IMR-90 (cell line): ENCODE results near the gene SOX5. TPM values are rescaled to one million over a fixed set of nuclear protein-coding genes. Genes with fewer than 3 reads are reported as not detected.

Experiments used
- ATAC-seq: fragments of 200-7000 bp; cut with Tn5 transposase; 2 replicates; pipeline ENCODE4 v1.9.1; 2020; ENCODE audit warnings: low read depth, mild to moderate bottlenecking, moderate library complexity
- BruUV-seq: library from RNA; stranded (reverse); fragments of 400-500 nt; replicated peaks from 2 replicates; lab custom pipeline; 2021; lab: Mats Ljungman, UMichigan
- CTCF ChIA-PET: fragments of 300-600 bp; formaldehyde crosslinking; extraction: SDS; loops from one replicate; lab custom pipeline; 2021; ENCODE audit warnings: antibody characterized with exemption; lab: Yijun Ruan, JAX
- POLR2A ChIA-PET: fragments of 300-600 bp; sonication (Branson Sonifier 250); formaldehyde crosslinking; loops from one replicate; lab custom pipeline; 2022; ENCODE audit warnings: antibody characterized with exemption; ENCODE audit not compliant: unreplicated experiment; lab: Charles Lee
- DNase-seq: peaks from one replicate; pipeline ENCODE4 v3.0.0; 2013
- H2AFZ ChIP-seq: replicated peaks from 2 replicates; pipeline ENCODE3; 2013; ENCODE audit warnings: low read length, mild to moderate bottlenecking; ENCODE audit not compliant: poor library complexity
- H2AK5ac ChIP-seq: 2 replicates; pipeline ENCODE4 v1.6.1; 2013; ENCODE audit warnings: low read depth, low read length, inconsistent platforms
- H2AK9ac ChIP-seq: replicated peaks from 2 replicates; pipeline ENCODE3; 2013; ENCODE audit warnings: mild to moderate bottlenecking, low read depth, low read length, moderate library complexity; ENCODE audit not compliant: poor library complexity
- H2BK120ac ChIP-seq: 2 replicates; pipeline ENCODE4 v1.6.1; 2013; ENCODE audit warnings: low read depth, low read length, inconsistent platforms
- H2BK15ac ChIP-seq: 3 replicates; pipeline ENCODE4 v1.6.1; 2013; ENCODE audit warnings: low read depth, low read length, inconsistent platforms
- H2BK20ac ChIP-seq: 2 replicates; pipeline ENCODE4 v1.6.1; 2013; ENCODE audit warnings: low read depth, mild to moderate bottlenecking, inconsistent platforms, low read length, moderate library complexity
- H2BK5ac ChIP-seq: 2 replicates; pipeline ENCODE4 v1.6.1; 2013; ENCODE audit warnings: mild to moderate bottlenecking, low read depth, low read length, inconsistent platforms; ENCODE audit not compliant: poor library complexity, severe bottlenecking
- H3K14ac ChIP-seq: replicated peaks from 2 replicates; pipeline ENCODE4 v1.6.1; 2013; ENCODE audit warnings: low read depth, low read length, inconsistent platforms
- H3K18ac ChIP-seq: 2 replicates; pipeline ENCODE4 v1.6.1; 2013; ENCODE audit warnings: low read depth, low read length, control low read depth
- H3K23ac ChIP-seq: 2 replicates; pipeline ENCODE4 v1.6.1; 2013; ENCODE audit warnings: low read depth, low read length, inconsistent platforms
- H3K27ac ChIP-seq: 2 replicates; pipeline ENCODE4 v1.5.1; 2013; ENCODE audit warnings: mild to moderate bottlenecking, control low read depth, low read length; ENCODE audit not compliant: insufficient read depth
- H3K27me3 ChIP-seq: 2 replicates; pipeline ENCODE4 v1.6.1; 2013; ENCODE audit warnings: low read length; ENCODE audit not compliant: control insufficient read depth, insufficient read depth
- H3K36me3 ChIP-seq: 2 replicates; pipeline ENCODE4 v1.6.1; 2013; ENCODE audit warnings: low read length, mixed read lengths; ENCODE audit not compliant: control insufficient read depth, insufficient read depth
- H3K4ac ChIP-seq: 2 replicates; pipeline ENCODE4 v1.6.1; 2013; ENCODE audit warnings: low read depth, low read length, inconsistent platforms
- H3K4me1 ChIP-seq: 2 replicates; pipeline ENCODE4 v1.6.1; 2013; ENCODE audit warnings: low read length, mixed read lengths; ENCODE audit not compliant: control insufficient read depth, insufficient read depth
- H3K4me2 ChIP-seq: 2 replicates; pipeline ENCODE4 v1.6.1; 2013; ENCODE audit warnings: low read depth, mild to moderate bottlenecking, control low read depth, low read length, moderate library complexity
- H3K4me3 ChIP-seq: 2 replicates; pipeline ENCODE4 v1.5.1; 2013; ENCODE audit warnings: low read depth, mild to moderate bottlenecking, control low read depth, low read length, moderate library complexity; ENCODE audit not compliant: insufficient read depth
- H3K56ac ChIP-seq: 2 replicates; pipeline ENCODE4 v1.6.1; 2013; ENCODE audit warnings: low read length, inconsistent platforms; ENCODE audit not compliant: insufficient read depth; ENCODE audit errors: extremely low read depth
- H3K79me1 ChIP-seq, 2 experiments: 2 replicates each; pipeline ENCODE4 v1.6.1; 2013; ENCODE audit warnings: low read length in 2 of 2, inconsistent platforms in 1 of 2, low read depth in 1 of 2
- H3K9ac ChIP-seq: 2 replicates; pipeline ENCODE4 v1.6.1; 2013; ENCODE audit warnings: low read depth, low read length, control low read depth
- H3K9me1 ChIP-seq: 2 replicates; pipeline ENCODE4 v1.6.1; 2013; ENCODE audit warnings: low read length, inconsistent platforms; ENCODE audit not compliant: insufficient read depth
- H3K9me3 ChIP-seq: 2 replicates; pipeline ENCODE4 v1.6.1; 2013; ENCODE audit warnings: low read length; ENCODE audit not compliant: control insufficient read depth, insufficient read depth
- H4K20me1 ChIP-seq: 2 replicates; pipeline ENCODE4 v1.6.1; 2013; ENCODE audit warnings: low read length, inconsistent platforms; ENCODE audit not compliant: insufficient read depth
- H4K5ac ChIP-seq: 2 replicates; pipeline ENCODE4 v1.6.1; 2013; ENCODE audit warnings: mild to moderate bottlenecking, low read depth, low read length, control low read depth
- H4K8ac ChIP-seq, 2 experiments: 2 replicates each; pipeline ENCODE4 v1.6.1; 2013; ENCODE audit warnings: low read depth in 2 of 2, low read length in 2 of 2, control low read depth in 1 of 2, inconsistent platforms in 1 of 2
- H4K91ac ChIP-seq: 2 replicates; pipeline ENCODE4 v1.6.1; 2013; ENCODE audit warnings: low read depth, low read length, inconsistent platforms; ENCODE audit not compliant: insufficient read depth
- BHLHE40 ChIP-seq: fragments of 150-350 bp; IDR thresholded peaks from 2 replicates; pipeline ENCODE4 v1.6.1; 2016; ENCODE audit warnings: mild to moderate bottlenecking, low read depth, low read length
- CEBPB ChIP-seq: IDR thresholded peaks from 2 replicates; pipeline ENCODE4 v1.6.1; 2012; ENCODE audit warnings: low read depth, low read length, improper control_type of control experiment
- POLR2A ChIP-seq: IDR thresholded peaks from 2 replicates; pipeline ENCODE4 v1.6.1; 2012; ENCODE audit warnings: mild to moderate bottlenecking, low read depth, low read length
- dilution Hi-C: fragments of 300-500 bp; cut with HindIII; formaldehyde crosslinking; loops from one replicate; pipeline ENCODE4 v1.14.3; 2018; ENCODE audit warnings: low sequenced_read_pairs; ENCODE audit not compliant: unreplicated experiment
- in situ Hi-C: fragments of 300-500 bp; cut with MboI; formaldehyde crosslinking; loops from 3 replicates; pipeline ENCODE4 v1.14.3; 2019; ENCODE audit warnings: low sequenced_read_pairs, inconsistent platforms, mixed read lengths
- intact Hi-C: fragments of 100-400 bp; cut with micrococcal nuclease; formaldehyde crosslinking; loops from 2 replicates; pipeline ENCODE4 v1.10.0; 2022
- polyA plus RNA-seq, 3 experiments: library from polyadenylated mRNA; depleted of rRNA; stranded (reverse); fragments of >200 nt; gene quantifications; 2 replicates each; pipeline ENCODE4 v1.2.3, GENCODE V29; 2012; ENCODE audit warnings: low replicate concordance in 1 of 3
- total RNA-seq: library from RNA; depleted of rRNA; stranded (reverse); fragments of >200 nt; gene quantifications from 2 replicates; pipeline ENCODE4 v1.2.3, GENCODE V29; 2012

The SOX5 gene
- total and polyA plus RNA-seq, 2 of the 4 experiments (the other 2 are of a cell fraction) = 1.1 to 13.1 TPM

DNA sequence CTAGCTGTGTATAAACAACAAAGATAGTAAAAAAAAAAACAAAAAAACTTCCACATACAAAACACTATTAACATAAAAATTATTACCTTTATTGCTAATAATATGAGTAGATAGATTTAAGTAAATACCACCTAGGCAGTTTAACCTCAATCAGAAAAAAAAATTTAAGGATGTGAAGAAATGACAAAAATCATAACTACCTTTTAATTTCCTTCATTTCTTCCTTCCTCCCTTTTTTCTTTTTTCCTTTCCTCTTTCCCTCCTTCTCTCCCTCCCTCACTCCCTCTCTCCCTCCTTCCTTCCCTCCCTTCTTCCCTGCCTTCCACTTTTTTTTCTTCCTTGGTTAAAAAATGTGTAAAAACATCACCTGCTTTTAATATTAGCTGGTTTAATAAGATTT is 81.7 kb downstream of the SOX5 start:
- no TSS peak for BruUV-seq
- in situ Hi-C loops = no loop called here
- Histone ChIP-seq H3K9ac (no peak overlapping the region), H3K4me3 (no peak overlapping the region), H3K18ac (no peak overlapping the region), H3K9me3 (no peaks in the 10 kb centered on the region), H2BK5ac (no peak overlapping the region), H2BK15ac (no peak overlapping the region), H4K5ac (no peak overlapping the region), H4K8ac (no peak overlapping the region), H3K79me1 (no peaks in the 10 kb centered on the region), H2AK9ac (no peak overlapping the region), H3K56ac (no peak overlapping the region), H3K4me1 (no peaks in the 10 kb centered on the region), H3K4me2 (no peak overlapping the region), H2AFZ (no peak overlapping the region), H3K4ac (no peak overlapping the region), H3K36me3 (no peaks in the 10 kb centered on the region), H3K23ac (no peak overlapping the region), H4K20me1 (no peaks in the 10 kb centered on the region), H3K14ac (no peak overlapping the region), H3K27ac (no peak overlapping the region), H4K91ac (no peak overlapping the region), H2BK120ac (no peak overlapping the region), H2BK20ac (no peak overlapping the region), H2AK5ac (no peak overlapping the region), H3K27me3 (no peaks in the 10 kb centered on the region), H3K9me1 (no peaks in the 10 kb centered on the region)
- ATAC-seq (no peak), DNase-seq (no peak)
- dilution Hi-C loops = no loop called here
- POLR2A ChIA-PET = no interaction called here
- CTCF ChIA-PET = interaction anchor here (0.8 kb wide), 1 partner anchor 12 kb away, joined by 3 read pairs; no protein-coding TSS in a partner anchor
- intact Hi-C loops = no loop called here
- no peak for TF ChIP-seq BHLHE40
- no peak for TF ChIP-seq CEBPB
- no peak for TF ChIP-seq POLR2A
